ENCODE measurements around the gene MAP2K1. TPM values are rescaled to one million over a fixed set of nuclear protein-coding genes. Genes with fewer than 3 reads are reported as not detected.

The MAP2K1 gene
- total RNA-seq, 4 donors from 2014 or later: 13.2 to 46.4 (median 33.5) TPM

DNA sequence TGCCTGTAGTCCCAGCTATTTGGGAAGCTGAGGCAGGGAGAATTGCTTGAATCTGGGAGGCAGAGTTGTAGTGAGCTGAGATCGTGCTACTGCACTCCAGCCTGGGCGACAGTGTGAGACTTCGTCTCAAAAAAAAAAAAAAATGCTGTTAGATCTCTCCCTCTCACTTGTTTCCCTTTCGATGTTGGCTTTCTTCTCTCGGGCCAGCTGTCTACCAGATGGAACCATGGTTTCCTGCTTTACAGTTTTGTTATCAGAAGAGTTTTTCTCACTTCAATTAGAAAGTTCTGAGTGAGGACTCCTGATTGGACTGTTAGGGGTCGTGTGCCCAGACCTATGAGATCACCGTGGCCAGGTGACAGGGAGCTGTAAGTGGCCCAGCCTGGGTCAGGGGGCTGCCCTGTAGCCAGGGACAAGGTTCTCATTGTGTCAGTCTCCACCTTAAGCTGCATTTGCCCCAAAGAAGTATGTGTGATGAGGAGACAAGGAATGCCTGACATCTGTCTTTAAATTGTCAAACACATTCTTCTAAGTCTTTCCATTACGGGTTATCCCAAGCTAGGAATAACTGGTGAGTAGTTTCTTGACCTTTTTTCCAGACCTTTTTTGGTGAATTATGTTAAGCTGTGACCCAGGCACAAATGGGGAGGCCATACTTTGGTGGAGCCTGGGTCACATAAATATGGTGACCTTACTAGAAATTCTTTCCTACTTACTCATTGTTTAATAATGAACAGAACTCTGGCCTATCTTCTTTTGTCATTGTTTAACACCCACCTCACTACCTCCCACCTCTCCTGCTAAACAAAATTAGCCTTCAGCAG, 85.7 kb downstream of the MAP2K1 start:
- H3K9me3 ChIP-seq: no peaks in the 10 kb centered on the region
- intact Hi-C loops (cut with DNase I; ENCODE audit: low total_unique reads): no loop called here
- no peaks in the 10 kb centered on the region for H3K36me3 ChIP-seq
- peak overlapping the region in 1 of 2 donors; percentile 30 for H3K27ac ChIP-seq
- no peak for TF ChIP-seq POLR2A (IDR thresholded peaks at IDR 0.05)
- TF ChIP-seq, protein P1, sequence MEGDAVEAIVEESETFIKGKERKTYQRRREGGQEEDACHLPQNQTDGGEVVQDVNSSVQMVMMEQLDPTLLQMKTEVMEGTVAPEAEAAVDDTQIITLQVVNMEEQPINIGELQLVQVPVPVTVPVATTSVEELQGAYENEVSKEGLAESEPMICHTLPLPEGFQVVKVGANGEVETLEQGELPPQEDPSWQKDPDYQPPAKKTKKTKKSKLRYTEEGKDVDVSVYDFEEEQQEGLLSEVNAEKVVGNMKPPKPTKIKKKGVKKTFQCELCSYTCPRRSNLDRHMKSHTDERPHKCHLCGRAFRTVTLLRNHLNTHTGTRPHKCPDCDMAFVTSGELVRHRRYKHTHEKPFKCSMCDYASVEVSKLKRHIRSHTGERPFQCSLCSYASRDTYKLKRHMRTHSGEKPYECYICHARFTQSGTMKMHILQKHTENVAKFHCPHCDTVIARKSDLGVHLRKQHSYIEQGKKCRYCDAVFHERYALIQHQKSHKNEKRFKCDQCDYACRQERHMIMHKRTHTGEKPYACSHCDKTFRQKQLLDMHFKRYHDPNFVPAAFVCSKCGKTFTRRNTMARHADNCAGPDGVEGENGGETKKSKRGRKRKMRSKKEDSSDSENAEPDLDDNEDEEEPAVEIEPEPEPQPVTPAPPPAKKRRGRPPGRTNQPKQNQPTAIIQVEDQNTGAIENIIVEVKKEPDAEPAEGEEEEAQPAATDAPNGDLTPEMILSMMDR (IDR thresholded peaks at IDR 0.05): no peak
- no peak overlapping the region for H3K4me3 ChIP-seq
- H3K27me3 ChIP-seq: no peaks in the 10 kb centered on the region
- no peak for DNase-seq
- H3K4me1 ChIP-seq: no peaks in the 10 kb centered on the region

DNA sequence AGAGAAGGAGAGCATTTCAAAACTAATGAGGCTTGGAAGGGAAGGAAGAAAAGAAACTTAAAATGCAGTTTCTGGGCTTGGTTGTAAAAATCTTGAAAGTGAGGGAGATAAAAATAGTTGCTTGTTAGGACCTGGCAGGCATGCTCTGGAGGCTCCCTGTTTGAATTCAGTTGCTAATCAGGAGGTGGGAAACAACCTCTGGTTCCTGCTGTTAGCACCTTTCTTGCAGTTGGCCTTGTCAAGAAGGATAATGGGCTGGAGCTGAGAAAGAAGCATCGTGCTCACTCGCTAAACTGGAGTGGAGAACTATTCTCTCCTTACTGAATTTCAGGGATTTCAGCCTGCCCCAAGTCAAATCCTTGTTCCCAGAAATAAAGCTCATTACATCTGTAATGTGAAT, 87.4 kb downstream of the MAP2K1 start:
- intact Hi-C loops (cut with DNase I; ENCODE audit: low total_unique reads): no loop called here
- H3K27ac ChIP-seq: no peak overlapping the region
- H3K4me1 ChIP-seq: no peaks in the 10 kb centered on the region
- no peaks in the 10 kb centered on the region for H3K9me3 ChIP-seq
- no peaks in the 10 kb centered on the region for H3K27me3 ChIP-seq
- H3K4me3 ChIP-seq: no peak overlapping the region
- H3K36me3 ChIP-seq: no peaks in the 10 kb centered on the region
- TF ChIP-seq POLR2A (IDR thresholded peaks at IDR 0.05): no peak
- TF ChIP-seq, protein P1 (IDR thresholded peaks at IDR 0.05): no peak
- DNase-seq: no peak

- TF ChIP-seq POLR2A (IDR thresholded peaks at IDR 0.05): no peak
- TF ChIP-seq, protein P1 (IDR thresholded peaks at IDR 0.05): no peak
- no peaks in the 10 kb centered on the region for H3K27me3 ChIP-seq
- intact Hi-C loops (cut with DNase I; ENCODE audit: low total_unique reads): no loop called here
- H3K9me3 ChIP-seq: no peaks in the 10 kb centered on the region
- no peak overlapping the region for H3K4me3 ChIP-seq
- no peaks in the 10 kb centered on the region for H3K36me3 ChIP-seq
- H3K27ac ChIP-seq: no peak overlapping the region
- no peak for DNase-seq
- H3K4me1 ChIP-seq: no peaks in the 10 kb centered on the region
Observed at GRCh38 chr15:66474963-66475362, 88.3 kb downstream of the MAP2K1 start.

DNA sequence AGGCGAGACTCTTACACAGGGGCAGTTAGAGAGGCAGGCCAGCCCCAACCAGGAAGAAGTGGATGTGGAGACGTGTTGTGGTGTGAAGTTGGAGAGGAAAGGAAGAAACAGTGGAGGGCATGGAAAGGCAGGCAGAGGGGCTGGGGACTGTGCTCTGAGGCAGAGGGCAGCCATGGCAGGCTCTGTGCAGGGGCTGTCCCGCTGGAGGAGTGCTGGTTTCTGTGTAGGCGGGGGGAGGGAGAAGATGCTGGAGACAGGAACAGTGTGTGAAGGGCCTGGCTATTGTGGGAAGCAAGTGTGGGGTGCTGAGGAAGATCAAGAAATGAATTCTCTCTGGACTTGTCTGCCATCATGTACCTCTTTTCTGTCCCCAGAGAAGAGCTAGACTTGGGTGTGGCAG, 89.8 kb downstream of the MAP2K1 start:
- DNase-seq: no peak
- Histone ChIP-seq H3K4me3 (no peak overlapping the region), H3K36me3 (no peaks in the 10 kb centered on the region), H3K9me3 (no peaks in the 10 kb centered on the region), H3K27me3 (no peaks in the 10 kb centered on the region), H3K4me1 (no peaks in the 10 kb centered on the region), H3K27ac (no peak overlapping the region)
- TF ChIP-seq POLR2A (IDR thresholded peaks at IDR 0.05): no peak
- TF ChIP-seq, protein P1 (IDR thresholded peaks at IDR 0.05): no peak
- intact Hi-C loops (cut with DNase I; ENCODE audit: low total_unique reads): no loop called here

DNA sequence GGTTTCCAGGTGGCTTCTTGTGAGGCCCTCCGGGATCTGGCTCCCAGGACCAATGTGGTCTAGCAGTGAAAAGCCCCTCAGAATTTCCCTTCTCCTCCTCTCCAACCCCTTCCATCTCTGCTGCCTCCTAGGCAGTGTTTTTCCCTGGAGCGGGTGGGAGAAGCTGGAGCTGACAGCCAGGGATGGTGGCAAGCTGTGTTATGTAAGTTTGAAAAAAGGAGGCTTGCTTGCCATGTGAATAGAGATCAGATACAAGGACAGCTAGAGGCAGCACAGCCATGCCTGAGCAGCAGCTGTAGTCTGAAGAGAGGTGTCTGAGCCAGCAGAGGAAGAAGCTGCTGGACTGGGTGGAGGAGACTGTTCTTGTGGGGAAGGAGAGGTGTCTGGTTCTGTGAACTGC, 90.3 kb downstream of the MAP2K1 start:
- no peak overlapping the region for H3K4me3 ChIP-seq
- H3K36me3 ChIP-seq: no peaks in the 10 kb centered on the region
- H3K9me3 ChIP-seq: no peaks in the 10 kb centered on the region
- H3K27me3 ChIP-seq: no peaks in the 10 kb centered on the region
- intact Hi-C loops (cut with DNase I; ENCODE audit: low total_unique reads): no loop called here
- H3K4me1 ChIP-seq: no peaks in the 10 kb centered on the region
- TF ChIP-seq, protein P1 (IDR thresholded peaks at IDR 0.05): no peak
- no peak for TF ChIP-seq POLR2A (IDR thresholded peaks at IDR 0.05)
- DNase-seq: no peak
- H3K27ac ChIP-seq: no peak overlapping the region
